NT2/D1 (cell line): ENCODE results near the gene TMEM119.

ENCODE experiments used
- DNase-seq: peaks from one replicate; pipeline ENCODE4 v3.0.0-alpha.2; 2011; ENCODE audit warnings: low read depth, low spot score
- H3K27me3 ChIP-seq: 2 replicates; pipeline ENCODE4 v1.6.0; 2011; ENCODE audit warnings: mild to moderate bottlenecking; ENCODE audit not compliant: insufficient read length, insufficient read depth
- H3K36me3 ChIP-seq: 2 replicates; pipeline ENCODE4 v1.6.1; 2011; ENCODE audit warnings: mild to moderate bottlenecking, low read length, mixed read lengths; ENCODE audit not compliant: insufficient read depth, insufficient read length
- H3K4me1 ChIP-seq: 2 replicates; pipeline ENCODE4 v1.5.1; 2011; ENCODE audit not compliant: insufficient read depth, insufficient read length
- H3K4me3 ChIP-seq: 2 replicates; pipeline ENCODE4 v1.5.1; 2011; ENCODE audit warnings: low read depth; ENCODE audit not compliant: insufficient read length
- H3K9ac ChIP-seq: 2 replicates; pipeline ENCODE4 v1.6.0; 2011; ENCODE audit warnings: low read depth; ENCODE audit not compliant: insufficient read length
- H3K9me3 ChIP-seq: 2 replicates; pipeline ENCODE4 v1.5.1; 2011; ENCODE audit warnings: mild to moderate bottlenecking, low read length; ENCODE audit not compliant: insufficient read depth
- SUZ12 ChIP-seq: IDR thresholded peaks from 2 replicates; pipeline ENCODE4 v1.6.1; 2011; ENCODE audit not compliant: insufficient read length, insufficient read depth; ENCODE audit errors: extremely low read depth
- YY1 ChIP-seq: IDR thresholded peaks from 2 replicates; pipeline ENCODE4 v1.6.1; 2011; ENCODE audit not compliant: insufficient read length, insufficient read depth
- ZNF274 ChIP-seq: IDR thresholded peaks from 2 replicates; pipeline ENCODE4 v1.6.1; 2011; ENCODE audit warnings: mild to moderate bottlenecking, low read depth, low read length

Gene TMEM119

DNA sequence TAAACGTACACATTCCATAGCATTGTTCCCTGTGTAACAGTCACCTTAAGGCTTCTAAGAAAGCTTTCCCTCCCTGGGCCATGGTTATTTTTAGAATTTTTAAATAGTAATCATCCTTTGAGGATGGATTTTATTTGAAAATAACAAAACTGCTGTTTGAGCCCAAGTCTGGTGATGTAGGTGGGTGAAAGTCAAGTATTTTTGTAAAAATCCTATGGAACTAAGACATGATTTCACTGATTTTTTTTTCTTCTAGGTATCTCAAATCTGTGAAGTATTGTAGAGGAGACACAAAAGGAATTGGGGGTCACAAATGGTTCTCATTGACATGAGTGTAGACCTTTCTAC lies 34.1 kb downstream of the TMEM119 start:
- Histone ChIP-seq H3K4me1 (no peaks in the 10 kb centered on the region), H3K36me3 (peaks cover 65% of the 10 kb centered on the region), H3K27me3 (no peaks in the 10 kb centered on the region), H3K9ac (peak overlapping the region; percentile 87), H3K4me3 (no peak overlapping the region), H3K9me3 (no peaks in the 10 kb centered on the region)
- DNase-seq = no peak
- TF ChIP-seq YY1 (no peak), ZNF274 (no peak), SUZ12 (no peak)

DNA sequence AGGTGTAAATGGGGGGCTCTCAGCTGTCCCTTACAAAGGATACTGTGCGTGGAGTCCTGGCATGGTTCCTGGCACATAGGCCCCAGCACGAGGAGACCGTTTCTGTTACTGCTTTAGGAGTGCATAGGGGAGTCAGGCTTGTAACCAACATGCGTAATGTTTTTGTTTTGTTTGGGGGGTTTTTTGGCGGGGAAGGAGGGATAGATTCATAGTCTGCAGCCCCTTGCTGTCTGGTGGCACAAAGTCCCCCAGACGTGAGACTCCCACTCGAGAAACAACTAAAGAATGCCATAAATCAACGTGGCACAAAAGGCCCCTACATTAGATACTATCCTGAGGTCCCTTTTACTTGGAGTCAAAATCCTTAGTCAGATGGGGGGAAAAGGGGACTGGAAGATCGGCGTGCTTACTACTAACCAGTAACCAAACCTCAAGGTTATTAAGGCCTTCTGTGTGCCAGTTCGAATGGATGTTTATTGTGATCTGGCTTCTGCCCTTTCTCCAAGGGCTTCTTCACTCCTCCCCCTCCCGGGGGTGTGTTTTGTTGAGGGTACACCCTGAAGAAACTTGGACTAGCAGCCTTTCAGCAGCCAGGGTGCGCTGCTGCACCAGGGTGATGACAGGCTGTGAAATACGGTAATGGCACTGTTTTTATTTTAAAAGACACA lies 34.6 kb downstream of the TMEM119 start:
- peaks cover 64% of the 10 kb centered on the region for H3K36me3 ChIP-seq
- H3K4me1 ChIP-seq = peaks cover 3% of the 10 kb centered on the region

DNA sequence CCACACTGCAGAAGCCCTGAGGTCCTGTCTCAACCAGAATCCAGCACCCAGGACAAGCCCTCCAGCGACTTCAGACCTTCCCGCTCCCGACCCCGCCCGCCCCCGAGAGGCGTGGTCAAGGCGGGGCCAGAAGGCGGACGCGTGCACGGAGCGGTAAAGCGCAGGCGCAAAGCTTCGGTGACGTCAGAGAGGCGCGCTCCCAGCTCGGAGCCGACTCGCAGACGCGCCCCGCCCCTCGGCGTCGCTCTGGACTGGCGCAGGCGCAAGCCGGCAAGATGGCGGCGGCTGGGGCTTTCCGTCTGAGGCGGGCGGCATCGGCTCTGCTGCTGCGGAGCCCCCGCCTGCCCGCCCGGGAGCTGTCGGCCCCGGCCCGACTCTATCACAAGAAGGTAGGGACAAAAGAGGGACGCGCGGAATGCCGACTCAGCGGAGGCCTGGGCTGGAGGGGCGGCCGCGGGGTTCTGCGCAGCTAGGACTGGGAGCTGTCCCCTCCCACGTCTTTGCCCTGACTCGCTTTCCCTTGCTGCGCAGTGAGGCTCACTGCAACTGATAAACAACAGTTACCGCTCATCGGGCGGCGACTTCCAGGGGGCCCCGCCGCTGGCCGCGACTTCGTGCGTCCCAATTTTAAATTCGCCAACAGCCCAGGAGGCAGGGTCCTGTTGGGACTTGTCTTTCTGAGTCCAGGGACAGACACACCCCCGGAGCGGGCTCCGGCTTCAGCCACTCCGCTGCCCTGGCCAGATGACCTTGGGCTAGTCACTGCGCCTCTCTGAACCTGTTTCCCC lies 35.3 kb downstream of the TMEM119 start, which contains the start of gene ISCU:
ISCU (plus strand) TSS at position 249 of the 788 bp plus-strand sequence; CDS start at position 276, 27 bp downstream.
- Histone ChIP-seq H3K4me3 (peak within 1 kb of the TSS; percentile 97), H3K9me3 (no peaks in the 10 kb centered on the region), H3K9ac (peak within 1 kb of the TSS; percentile 100), H3K27me3 (no peaks in the 10 kb centered on the region), H3K36me3 (peaks cover 64% of the 10 kb centered on the region), H3K4me1 (peaks cover 5% of the 10 kb centered on the region)
- peak; percentile 81 for TF ChIP-seq YY1
- no peak for TF ChIP-seq ZNF274
- peak; percentile 99 for DNase-seq

More for the DNA sequence above, 34.6 kb downstream of the TMEM119 start:
- peak; percentile 70 for DNase-seq
- no peaks in the 10 kb centered on the region for H3K27me3 ChIP-seq
- TF ChIP-seq SUZ12 = no peak
- TF ChIP-seq YY1 = no peak
- TF ChIP-seq ZNF274 = no peak
- peak overlapping the region; percentile 88 for H3K4me3 ChIP-seq
- H3K9me3 ChIP-seq = no peaks in the 10 kb centered on the region
- peak overlapping the region; percentile 87 for H3K9ac ChIP-seq

- H3K9me3 ChIP-seq = no peaks in the 10 kb centered on the region
- no peaks in the 10 kb centered on the region for H3K27me3 ChIP-seq
- peaks cover 5% of the 10 kb centered on the region for H3K4me1 ChIP-seq
- H3K36me3 ChIP-seq = peaks cover 62% of the 10 kb centered on the region
- peak overlapping the region; percentile 97 for H3K4me3 ChIP-seq
- TF ChIP-seq SUZ12 (no peak), YY1 (no peak), ZNF274 (no peak)
- no peak for DNase-seq
- H3K9ac ChIP-seq = peak overlapping the region; percentile 100
Measured at GRCh38 chr12:108561852-108562347, 36.0 kb downstream of the TMEM119 start.

DNA sequence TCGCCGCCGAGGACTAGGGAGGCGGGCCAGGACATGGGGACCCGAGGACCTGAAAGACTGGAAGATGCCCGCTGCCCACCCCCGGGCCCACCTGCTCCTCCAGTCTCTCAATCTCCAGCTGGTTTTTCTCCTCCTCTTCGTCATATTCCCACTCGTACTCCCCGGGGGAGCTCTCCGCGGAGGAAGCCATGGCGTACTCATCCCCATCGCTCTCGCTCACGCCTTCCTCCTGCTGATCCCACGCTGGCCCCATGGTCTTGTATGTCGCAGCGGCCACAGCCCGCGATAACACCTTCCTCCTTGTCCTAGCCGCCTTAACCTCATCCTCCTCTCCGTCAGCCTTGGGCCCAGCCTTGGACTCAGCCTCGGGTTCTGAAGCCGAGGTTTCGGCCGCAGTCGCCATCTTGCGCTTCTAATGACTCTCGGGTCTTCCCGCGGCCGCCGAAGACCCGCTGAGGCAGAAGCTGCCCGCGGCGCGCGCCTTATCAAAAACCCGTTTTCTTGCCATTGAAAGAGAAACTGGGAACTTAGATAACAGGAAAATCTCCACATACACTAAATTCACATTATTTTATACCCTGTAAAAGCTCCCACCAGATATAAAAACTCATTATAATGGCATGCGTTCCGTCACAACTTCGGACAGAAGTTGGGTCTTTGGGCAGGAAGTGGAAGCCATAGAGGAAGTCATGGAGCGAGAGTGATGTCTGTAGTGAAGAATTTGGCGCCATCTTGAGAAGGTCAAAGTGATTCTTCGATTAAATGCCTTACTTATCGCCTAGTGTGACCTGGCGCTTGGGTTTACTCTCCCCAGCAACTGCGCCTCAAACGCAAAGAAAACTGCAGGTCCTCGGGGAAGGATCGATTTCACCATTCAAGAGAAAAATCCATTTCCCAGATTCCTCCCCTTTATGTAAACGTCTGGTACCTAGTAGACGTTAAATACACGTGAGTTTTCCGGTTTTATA lies 36.8 kb downstream of the TMEM119 start, which contains the start of gene SART3:
SART3 (minus strand) TSS at position 422 of the 968 bp plus-strand sequence; CDS start at position 403, 19 bp downstream.
- DNase-seq = peak; percentile 74
- H3K27me3 ChIP-seq = no peaks in the 10 kb centered on the region
- peaks cover 5% of the 10 kb centered on the region for H3K4me1 ChIP-seq
- TF ChIP-seq YY1 (peak; percentile 95), SUZ12 (no peak)
- H3K9me3 ChIP-seq = no peaks in the 10 kb centered on the region
- peak within 1 kb of the TSS; percentile 100 for H3K9ac ChIP-seq
- H3K4me3 ChIP-seq = peak within 1 kb of the TSS; percentile 97
- peaks cover 62% of the 10 kb centered on the region for H3K36me3 ChIP-seq

DNA sequence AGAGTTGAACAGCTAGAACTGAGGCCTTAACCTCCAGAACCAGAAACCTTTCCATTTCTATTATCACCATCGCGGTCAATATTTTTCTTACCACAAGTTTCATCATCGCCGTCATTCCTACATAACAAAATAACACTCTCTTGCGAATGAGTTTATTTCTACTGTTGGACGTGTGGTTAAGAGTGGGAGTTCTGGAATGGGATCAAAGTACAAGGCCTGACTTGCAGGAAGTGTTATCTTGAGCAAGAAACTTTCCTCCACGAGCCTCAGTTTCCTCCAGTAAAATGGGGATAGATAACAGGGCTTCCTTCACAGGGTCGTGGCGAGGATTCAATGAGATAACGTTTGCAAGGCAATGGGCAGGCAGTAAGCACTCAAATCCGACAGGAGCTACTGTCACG lies 37.6 kb downstream of the TMEM119 start:
- Histone ChIP-seq H3K36me3 (peaks cover 58% of the 10 kb centered on the region), H3K9me3 (no peaks in the 10 kb centered on the region), H3K4me1 (peaks cover 5% of the 10 kb centered on the region), H3K27me3 (no peaks in the 10 kb centered on the region), H3K4me3 (peak overlapping the region; percentile 97), H3K9ac (peak overlapping the region; percentile 100)
- no peak for DNase-seq
- no peak for TF ChIP-seq SUZ12
- no peak for TF ChIP-seq ZNF274
- no peak for TF ChIP-seq YY1

GRCh38 chr12:108559748-108560147 lies 38.1 kb downstream of the TMEM119 start:
- TF ChIP-seq YY1 (no peak), SUZ12 (no peak), ZNF274 (no peak)
- Histone ChIP-seq H3K4me3 (peak overlapping the region; percentile 97), H3K9me3 (no peaks in the 10 kb centered on the region), H3K9ac (peak overlapping the region; percentile 100), H3K36me3 (peaks cover 57% of the 10 kb centered on the region), H3K27me3 (no peaks in the 10 kb centered on the region), H3K4me1 (peaks cover 5% of the 10 kb centered on the region)
- DNase-seq = no peak
